ENCODE measurements around the gene PRSS56.

Gene PRSS56

GRCh38 chr2:232486558-232487384 lies 33.4 kb upstream of the PRSS56 start:
- no peak for DNase-seq (ENCODE audit: low read depth)

- DNase-seq (ENCODE audit: low read depth) = no peak
Measured at GRCh38 chr2:232487385-232488096, 32.6 kb upstream of the PRSS56 start, which contains the start of gene ECEL1. Gene ECEL1 (minus strand): TSS chr2:232487834. CDS start chr2:232486653, 1,181 bp downstream.

GRCh38 chr2:232488097-232488711 lies 32.0 kb upstream of the PRSS56 start:
- DNase-seq (ENCODE audit: low read depth) = no peak

- no peak for DNase-seq (ENCODE audit: low read depth)
Measured at GRCh38 chr2:232488721-232489300, 31.4 kb upstream of the PRSS56 start.

- DNase-seq (ENCODE audit: low read depth) = no peak
Measured at GRCh38 chr2:232489516-232490220, 30.5 kb upstream of the PRSS56 start.

GRCh38 chr2:232490221-232491138 lies 29.7 kb upstream of the PRSS56 start:
- DNase-seq (ENCODE audit: low read depth) = no peak

GRCh38 chr2:232491139-232491780 lies 28.9 kb upstream of the PRSS56 start:
- no peak for DNase-seq (ENCODE audit: low read depth)

- no peak for DNase-seq (ENCODE audit: low read depth)
Measured at GRCh38 chr2:232492236-232492848, 27.8 kb upstream of the PRSS56 start.

GRCh38 chr2:232492963-232493700 lies 27.1 kb upstream of the PRSS56 start:
- no peak for DNase-seq (ENCODE audit: low read depth)

- no peak for DNase-seq (ENCODE audit: low read depth)
Measured at GRCh38 chr2:232493701-232494474, 26.3 kb upstream of the PRSS56 start.

- DNase-seq (ENCODE audit: low read depth) = no peak
Measured at GRCh38 chr2:232494542-232494941, 25.6 kb upstream of the PRSS56 start.

- no peak for DNase-seq (ENCODE audit: low read depth)
Measured at GRCh38 chr2:232495292-232495691, 24.9 kb upstream of the PRSS56 start.

- no peak for DNase-seq (ENCODE audit: low read depth)
Measured at GRCh38 chr2:232496501-232497270, 23.5 kb upstream of the PRSS56 start.

GRCh38 chr2:232497348-232497747 lies 22.8 kb upstream of the PRSS56 start:
- no peak for DNase-seq (ENCODE audit: low read depth)

- no peak for DNase-seq (ENCODE audit: low read depth)
Measured at GRCh38 chr2:232498452-232498851, 21.7 kb upstream of the PRSS56 start.

GRCh38 chr2:232501331-232501771 lies 18.8 kb upstream of the PRSS56 start:
- DNase-seq (ENCODE audit: low read depth) = no peak

GRCh38 chr2:232501794-232502390 lies 18.3 kb upstream of the PRSS56 start:
- no peak for DNase-seq (ENCODE audit: low read depth)
